Brain microvascular endothelial cell (primary cell): ENCODE results near the gene EQTN.

ENCODE experiments used
- DNase-seq: peaks from one replicate; pipeline ENCODE4 v3.0.0-alpha.2; 2020
- H3K27ac ChIP-seq: fragments of 250-450 bp; sonication (Bioruptor Pico); 2 replicates; pipeline ENCODE4 v1.5.1; 2020; ENCODE audit warnings: mild to moderate bottlenecking, moderate library complexity
- H3K27me3 ChIP-seq: fragments of 250-450 bp; sonication (Bioruptor Pico); replicated peaks from 2 replicates; pipeline ENCODE4 v1.5.1; 2020; ENCODE audit warnings: mild to moderate bottlenecking
- H3K36me3 ChIP-seq: fragments of 250-450 bp; sonication (Bioruptor Pico); replicated peaks from 2 replicates; pipeline ENCODE4 v1.5.1; 2020; ENCODE audit warnings: mild to moderate bottlenecking
- H3K4me3 ChIP-seq: 2 replicates; pipeline ENCODE4 v1.5.1; 2011; ENCODE audit warnings: low read depth, mild to moderate bottlenecking, control low read depth, low read length, moderate library complexity
- in situ Hi-C: cut with HindIII; loops from 2 replicates; pipeline ENCODE4 v1.10.0; 2017; ENCODE audit warnings: low sequenced_read_pairs, low pct_ligation_motif_present
- TF ChIP-seq, protein P1 (sequence below): IDR thresholded peaks from 2 replicates; pipeline ENCODE4 v1.5.1; 2011; ENCODE audit warnings: low read depth, mild to moderate bottlenecking, moderate library complexity, low read length, control low read depth, inconsistent platforms; ENCODE audit errors: missing control alignments

EQTN gene

GRCh38 chr9:27278374-27278773 lies 18.6 kb downstream of the EQTN start:
- no peak overlapping the region for H3K27ac ChIP-seq
- no peak for DNase-seq
- no peak overlapping the region for H3K4me3 ChIP-seq
- no peaks in the 10 kb centered on the region for H3K36me3 ChIP-seq
- no peaks in the 10 kb centered on the region for H3K27me3 ChIP-seq
- TF ChIP-seq, protein P1, sequence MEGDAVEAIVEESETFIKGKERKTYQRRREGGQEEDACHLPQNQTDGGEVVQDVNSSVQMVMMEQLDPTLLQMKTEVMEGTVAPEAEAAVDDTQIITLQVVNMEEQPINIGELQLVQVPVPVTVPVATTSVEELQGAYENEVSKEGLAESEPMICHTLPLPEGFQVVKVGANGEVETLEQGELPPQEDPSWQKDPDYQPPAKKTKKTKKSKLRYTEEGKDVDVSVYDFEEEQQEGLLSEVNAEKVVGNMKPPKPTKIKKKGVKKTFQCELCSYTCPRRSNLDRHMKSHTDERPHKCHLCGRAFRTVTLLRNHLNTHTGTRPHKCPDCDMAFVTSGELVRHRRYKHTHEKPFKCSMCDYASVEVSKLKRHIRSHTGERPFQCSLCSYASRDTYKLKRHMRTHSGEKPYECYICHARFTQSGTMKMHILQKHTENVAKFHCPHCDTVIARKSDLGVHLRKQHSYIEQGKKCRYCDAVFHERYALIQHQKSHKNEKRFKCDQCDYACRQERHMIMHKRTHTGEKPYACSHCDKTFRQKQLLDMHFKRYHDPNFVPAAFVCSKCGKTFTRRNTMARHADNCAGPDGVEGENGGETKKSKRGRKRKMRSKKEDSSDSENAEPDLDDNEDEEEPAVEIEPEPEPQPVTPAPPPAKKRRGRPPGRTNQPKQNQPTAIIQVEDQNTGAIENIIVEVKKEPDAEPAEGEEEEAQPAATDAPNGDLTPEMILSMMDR: no peak
- in situ Hi-C loops: no loop called here

DNA sequence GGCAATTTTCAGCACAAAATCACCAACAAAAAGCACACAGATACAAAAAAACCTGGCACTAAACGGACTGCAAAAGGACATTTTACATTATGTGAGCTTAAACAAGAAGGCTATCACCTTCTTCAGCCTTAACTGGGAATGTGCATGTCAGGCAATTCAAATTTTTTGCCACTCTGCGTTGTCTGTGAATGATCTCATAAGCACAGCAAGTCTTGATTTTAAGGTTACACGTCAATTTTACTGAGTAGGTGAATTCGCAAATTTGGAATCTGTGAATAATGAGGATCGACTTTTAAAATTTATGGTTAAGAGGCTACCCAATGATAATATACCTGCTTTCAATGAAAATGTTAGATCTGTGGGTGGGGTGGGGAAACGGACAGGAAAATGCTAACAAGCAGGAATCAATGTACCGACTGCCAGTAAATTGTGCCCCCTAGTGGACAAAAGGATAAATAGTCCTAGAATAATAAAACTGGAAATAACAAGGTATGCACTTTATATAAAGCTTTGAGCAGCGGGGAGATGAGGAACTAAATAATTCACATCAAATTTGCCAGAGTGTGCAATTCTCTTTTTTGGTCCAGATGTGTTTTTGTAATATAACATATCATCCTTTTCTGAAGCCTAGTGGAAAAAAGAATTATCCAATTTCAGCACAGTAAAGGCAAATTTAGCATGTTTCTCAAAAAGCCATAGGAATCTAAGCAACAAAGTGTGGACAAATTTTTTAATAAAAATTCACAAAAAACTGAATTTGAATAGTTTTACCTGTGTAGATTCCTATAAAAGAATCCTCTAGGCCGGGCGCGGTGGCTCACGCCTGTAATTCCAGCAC lies 20.5 kb downstream of the EQTN start:
- in situ Hi-C loops: no loop called here
- Histone ChIP-seq H3K27ac (no peak overlapping the region), H3K36me3 (no peaks in the 10 kb centered on the region), H3K27me3 (no peaks in the 10 kb centered on the region), H3K4me3 (peak overlapping the region; percentile 13)
- TF ChIP-seq, protein P1: peak; percentile 66
- DNase-seq: peak; percentile 44

DNA sequence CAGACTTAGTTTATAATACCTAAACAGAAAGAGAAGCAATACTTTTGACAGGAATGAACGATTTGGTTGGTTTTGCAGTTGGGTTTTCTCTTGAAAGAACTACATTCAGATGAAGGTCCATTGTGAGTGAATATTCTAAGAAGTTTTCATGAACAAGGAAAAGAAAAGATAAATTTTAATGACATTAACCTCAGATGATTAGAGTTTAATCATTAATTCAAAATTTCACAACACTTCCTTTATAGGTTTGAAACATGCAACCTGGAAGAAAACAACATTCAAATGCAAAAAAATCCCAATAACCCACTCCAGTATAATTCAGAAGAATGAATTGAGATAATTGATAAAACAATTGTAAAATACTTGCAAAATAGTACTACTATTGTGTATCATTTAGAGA lies 23.8 kb downstream of the EQTN start:
- Histone ChIP-seq H3K27ac (no peak overlapping the region), H3K4me3 (no peak overlapping the region), H3K27me3 (no peaks in the 10 kb centered on the region), H3K36me3 (no peaks in the 10 kb centered on the region)
- TF ChIP-seq, protein P1: no peak
- in situ Hi-C loops: no loop called here
- no peak for DNase-seq

DNA sequence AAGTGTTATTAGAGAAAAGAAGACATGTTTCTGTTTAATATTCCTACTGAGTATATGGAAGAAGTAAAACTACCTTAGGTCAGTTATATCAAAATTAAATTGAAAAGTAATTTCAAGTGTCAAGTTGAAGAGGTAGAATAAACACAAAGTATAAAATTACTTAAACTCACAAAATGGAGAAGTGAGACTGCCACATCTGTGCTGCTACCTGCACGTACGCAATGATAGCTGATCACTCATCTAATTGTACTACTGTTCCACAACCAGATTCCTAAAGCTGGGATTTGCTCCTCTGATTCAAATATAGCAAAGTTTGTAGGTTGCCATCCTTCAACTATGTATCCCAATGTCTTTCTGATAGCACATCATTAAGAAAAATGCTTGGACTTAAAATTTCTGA lies 24.8 kb downstream of the EQTN start:
- in situ Hi-C loops: no loop called here
- no peak for DNase-seq
- Histone ChIP-seq H3K4me3 (no peak overlapping the region), H3K27me3 (no peaks in the 10 kb centered on the region), H3K27ac (no peak overlapping the region), H3K36me3 (no peaks in the 10 kb centered on the region)
- TF ChIP-seq, protein P1: no peak

- in situ Hi-C loops: no loop called here
- Histone ChIP-seq H3K4me3 (no peak overlapping the region), H3K27me3 (no peaks in the 10 kb centered on the region), H3K36me3 (no peaks in the 10 kb centered on the region), H3K27ac (no peak overlapping the region)
- TF ChIP-seq, protein P1: no peak
- peak; percentile 8 for DNase-seq
These were observed 35.3 kb downstream of the EQTN start for GRCh38 chr9:27261517-27262211.
